HEK293T (cell line): Measurements from ENCODE around the gene KRTAP4-4.

ENCODE experiments used
- BHLHE40 ChIP-seq: fragments of 450-650 bp; IDR thresholded peaks from 2 replicates; pipeline ENCODE4 v1.6.1; 2016; ENCODE audit warnings: mild to moderate bottlenecking, moderate library complexity, borderline replicate concordance
- ELF4 ChIP-seq: fragments of 450-650 bp; IDR thresholded peaks from 2 replicates; pipeline ENCODE4 v1.6.1; 2017; ENCODE audit warnings: antibody characterized with exemption
- FOXA1 ChIP-seq: fragments of 450-650 bp; IDR thresholded peaks from 2 replicates; pipeline ENCODE4 v1.6.1; 2016; ENCODE audit warnings: mild to moderate bottlenecking
- FOXK2 ChIP-seq: fragments of 450-650 bp; IDR thresholded peaks from 2 replicates; pipeline ENCODE4 v1.6.1; 2016; ENCODE audit warnings: mild to moderate bottlenecking
- FOXM1 ChIP-seq: fragments of 450-650 bp; IDR thresholded peaks from 2 replicates; pipeline ENCODE4 v1.6.1; 2017; ENCODE audit warnings: mild to moderate bottlenecking, borderline replicate concordance
- NFRKB ChIP-seq: fragments of 450-650 bp; IDR thresholded peaks from 2 replicates; pipeline ENCODE4 v1.6.1; 2016; ENCODE audit warnings: mild to moderate bottlenecking, moderate library complexity
- SP1 ChIP-seq: fragments of 450-650 bp; IDR thresholded peaks from 2 replicates; pipeline ENCODE4 v1.6.1; 2017
- SUZ12 ChIP-seq: fragments of 450-650 bp; IDR thresholded peaks from 2 replicates; pipeline ENCODE4 v1.6.1; 2016; ENCODE audit warnings: mild to moderate bottlenecking
- TARDBP ChIP-seq: fragments of 450-650 bp; IDR thresholded peaks from 2 replicates; pipeline ENCODE4 v1.6.1; 2016
- TF ChIP-seq, protein P1 (sequence below): fragments of 450-650 bp; IDR thresholded peaks from 2 replicates; pipeline ENCODE4 v1.6.1; 2016

DNA sequence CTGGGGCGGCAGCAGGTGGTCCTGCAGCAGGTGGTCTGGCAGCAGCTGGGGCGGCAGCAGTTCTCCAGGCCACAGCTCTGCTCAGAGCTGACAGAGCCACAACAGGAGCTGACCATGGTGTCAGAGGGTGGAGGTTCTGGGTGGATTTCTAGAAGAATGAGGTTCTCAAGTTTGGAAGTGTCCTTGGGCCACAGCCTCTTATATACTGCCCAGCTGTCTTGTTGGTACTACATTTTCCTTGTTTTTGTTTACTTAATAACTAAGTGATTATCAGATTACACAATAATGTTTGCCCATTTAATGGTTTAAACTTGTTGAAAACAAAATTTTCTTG is 10.9 kb downstream of the KRTAP4-4 start, which contains the start of gene KRTAP4-5:
- TF ChIP-seq FOXA1: no peak
- no peak for TF ChIP-seq BHLHE40
- TF ChIP-seq SUZ12: no peak
- no peak for TF ChIP-seq FOXK2
- no peak for TF ChIP-seq NFRKB
- TF ChIP-seq FOXM1: no peak
- TF ChIP-seq, protein P1, sequence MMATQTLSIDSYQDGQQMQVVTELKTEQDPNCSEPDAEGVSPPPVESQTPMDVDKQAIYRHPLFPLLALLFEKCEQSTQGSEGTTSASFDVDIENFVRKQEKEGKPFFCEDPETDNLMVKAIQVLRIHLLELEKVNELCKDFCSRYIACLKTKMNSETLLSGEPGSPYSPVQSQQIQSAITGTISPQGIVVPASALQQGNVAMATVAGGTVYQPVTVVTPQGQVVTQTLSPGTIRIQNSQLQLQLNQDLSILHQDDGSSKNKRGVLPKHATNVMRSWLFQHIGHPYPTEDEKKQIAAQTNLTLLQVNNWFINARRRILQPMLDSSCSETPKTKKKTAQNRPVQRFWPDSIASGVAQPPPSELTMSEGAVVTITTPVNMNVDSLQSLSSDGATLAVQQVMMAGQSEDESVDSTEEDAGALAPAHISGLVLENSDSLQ: no peak
- TF ChIP-seq TARDBP: no peak
- TF ChIP-seq ELF4: no peak
- TF ChIP-seq SP1: no peak
